Activated CD8-positive, alpha-beta memory T cell treated with anti-CD3 and anti-CD28 coated beads, Interleukin-2, amount 50 U/mL, for 24 hours (primary cell): ENCODE measurements around the gene ATF4.
A peak's percentile ranks its signal among the peaks of the same experiment; 100 is the strongest.

Experiments used
- DNase-seq: peaks from one replicate; pipeline ENCODE4 v3.0.0-alpha.2; 2020; ENCODE audit errors: extremely low read depth

The ATF4 gene, protein sequence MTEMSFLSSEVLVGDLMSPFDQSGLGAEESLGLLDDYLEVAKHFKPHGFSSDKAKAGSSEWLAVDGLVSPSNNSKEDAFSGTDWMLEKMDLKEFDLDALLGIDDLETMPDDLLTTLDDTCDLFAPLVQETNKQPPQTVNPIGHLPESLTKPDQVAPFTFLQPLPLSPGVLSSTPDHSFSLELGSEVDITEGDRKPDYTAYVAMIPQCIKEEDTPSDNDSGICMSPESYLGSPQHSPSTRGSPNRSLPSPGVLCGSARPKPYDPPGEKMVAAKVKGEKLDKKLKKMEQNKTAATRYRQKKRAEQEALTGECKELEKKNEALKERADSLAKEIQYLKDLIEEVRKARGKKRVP

DNA sequence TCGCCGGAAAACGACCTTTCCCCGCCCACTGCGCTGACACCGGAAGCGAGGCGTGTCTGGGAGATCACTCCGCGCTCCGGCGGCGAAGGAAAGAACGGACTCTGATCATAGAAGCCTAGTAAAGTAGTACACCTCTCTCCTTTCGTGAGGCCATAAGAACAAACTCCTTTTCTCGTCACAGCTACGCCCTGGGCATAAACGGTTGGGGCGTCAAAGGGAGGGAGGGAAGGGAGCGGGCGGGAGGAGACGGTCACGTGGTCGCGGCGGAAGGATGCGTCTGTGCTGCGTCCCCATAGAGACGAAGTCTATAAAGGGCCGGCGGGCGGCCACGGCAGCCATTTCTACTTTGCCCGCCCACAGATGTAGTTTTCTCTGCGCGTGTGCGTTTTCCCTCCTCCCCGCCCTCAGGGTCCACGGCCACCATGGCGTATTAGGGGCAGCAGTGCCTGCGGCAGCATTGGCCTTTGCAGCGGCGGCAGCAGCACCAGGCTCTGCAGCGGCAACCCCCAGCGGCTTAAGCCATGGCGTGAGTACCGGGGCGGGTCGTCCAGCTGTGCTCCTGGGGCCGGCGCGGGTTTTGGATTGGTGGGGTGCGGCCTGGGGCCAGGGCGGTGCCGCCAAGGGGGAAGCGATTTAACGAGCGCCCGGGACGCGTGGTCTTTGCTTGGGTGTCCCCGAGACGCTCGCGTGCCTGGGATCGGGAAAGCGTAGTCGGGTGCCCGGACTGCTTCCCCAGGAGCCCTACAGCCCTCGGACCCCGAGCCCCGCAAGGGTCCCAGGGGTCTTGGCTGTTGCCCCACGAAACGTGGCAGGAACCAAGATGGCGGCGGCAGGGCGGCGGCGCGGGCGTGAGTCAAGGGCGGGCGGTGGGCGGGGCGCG, at the start of gene ATF4:
ATF4 (plus strand) TSS at position 337 of the 880 bp plus-strand sequence. CDS start 884 bp downstream, outside the sequence.
- peak; percentile 73 for DNase-seq

GRCh38 chr22:39471381-39472141, 48.8 kb upstream of the ATF4 start:
- no peak for DNase-seq

DNA sequence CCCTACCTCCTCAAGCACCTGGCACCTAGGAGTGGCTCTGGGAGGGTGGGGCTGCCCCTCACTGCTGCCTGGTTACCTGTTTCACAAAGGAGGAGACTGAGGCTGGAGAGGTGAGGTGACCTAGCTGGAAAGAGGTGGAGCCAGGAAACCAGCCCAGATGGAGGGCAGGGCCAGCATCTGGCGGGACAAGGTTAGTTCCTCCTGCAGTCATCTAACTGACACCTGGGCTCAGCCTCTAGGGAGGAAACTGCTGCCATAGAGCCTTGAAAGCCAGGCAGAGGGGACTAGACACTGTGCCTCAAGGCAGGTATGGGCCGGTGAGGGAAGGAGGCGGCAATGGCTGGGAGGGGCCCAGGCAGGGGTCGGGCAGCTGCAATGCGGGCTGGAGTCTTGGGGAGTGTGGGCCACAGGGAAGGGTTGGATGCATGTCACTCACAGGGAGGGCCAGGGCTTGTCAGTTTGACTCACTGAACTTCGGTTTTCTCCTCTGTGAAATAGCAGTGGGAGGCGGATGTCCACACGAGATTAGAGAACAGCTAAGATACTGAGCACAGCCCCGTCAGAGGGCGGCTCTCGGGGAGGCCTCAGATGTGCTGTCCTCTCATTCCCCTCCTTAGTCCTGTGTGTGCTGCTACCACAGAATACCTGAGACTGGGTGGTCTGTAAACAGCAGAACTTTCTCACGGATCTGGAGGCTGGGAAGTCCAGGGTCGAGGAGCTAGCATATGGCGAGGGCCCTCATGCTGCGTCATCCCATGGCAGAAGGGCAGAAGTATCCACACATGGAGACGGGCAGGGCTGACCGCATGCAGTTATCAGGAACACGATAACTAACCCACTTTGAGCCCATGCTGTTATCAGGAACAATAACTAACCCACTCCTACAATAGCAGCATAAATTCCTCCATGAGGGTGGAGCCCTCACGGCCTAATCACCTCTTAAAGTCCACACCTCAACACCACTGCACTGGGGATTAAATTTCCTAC, 47.5 kb upstream of the ATF4 start:
- DNase-seq, result no peak

DNA sequence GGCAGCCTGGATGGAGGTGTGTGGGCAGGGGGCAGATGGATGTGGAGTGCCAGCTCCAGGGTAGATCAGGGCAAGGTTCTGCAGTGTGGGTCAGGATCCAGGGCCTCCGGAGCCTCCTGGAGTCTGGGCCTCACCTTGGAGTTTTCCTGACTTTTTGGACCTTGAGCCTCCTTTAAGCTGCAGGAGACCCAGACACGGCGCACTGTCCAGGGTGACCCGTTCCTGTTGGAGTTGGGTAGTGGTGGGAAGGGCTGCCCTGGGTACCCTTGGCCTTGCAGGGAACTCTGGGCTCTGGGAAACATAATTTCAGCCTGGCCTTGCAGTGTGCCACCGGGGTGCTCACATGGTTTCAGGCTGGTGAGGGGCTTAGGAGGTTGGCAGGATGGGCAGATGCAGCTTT, 46.5 kb upstream of the ATF4 start:
- DNase-seq, result no peak

- no peak for DNase-seq
Measured at GRCh38 chr22:39474351-39475111, 45.8 kb upstream of the ATF4 start.

GRCh38 chr22:39475337-39475736, 45.0 kb upstream of the ATF4 start:
- no peak for DNase-seq

GRCh38 chr22:39475902-39476301, 44.5 kb upstream of the ATF4 start:
- DNase-seq, result no peak

DNA sequence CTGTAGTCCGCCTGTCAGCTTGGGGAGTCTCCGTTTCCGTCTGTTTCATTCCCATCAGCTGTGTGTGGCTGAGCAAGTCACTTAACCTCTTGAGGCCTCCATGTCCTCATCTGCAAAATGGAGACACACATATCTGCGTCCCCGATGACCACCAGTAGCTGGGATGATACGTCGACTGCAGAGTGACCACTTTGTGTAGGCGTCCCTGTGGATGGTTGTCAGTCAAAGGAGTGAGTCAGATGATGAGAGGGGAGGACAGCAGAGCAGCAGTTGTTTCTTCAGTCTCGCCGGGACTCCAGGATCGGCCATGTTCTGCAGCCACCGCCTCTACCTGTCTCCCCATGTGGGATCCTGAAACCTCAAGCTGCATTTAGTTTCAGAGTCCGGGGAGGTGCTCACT, 43.7 kb upstream of the ATF4 start:
- no peak for DNase-seq

- DNase-seq, result no peak
Measured at GRCh38 chr22:39477542-39477941, 42.8 kb upstream of the ATF4 start.

DNA sequence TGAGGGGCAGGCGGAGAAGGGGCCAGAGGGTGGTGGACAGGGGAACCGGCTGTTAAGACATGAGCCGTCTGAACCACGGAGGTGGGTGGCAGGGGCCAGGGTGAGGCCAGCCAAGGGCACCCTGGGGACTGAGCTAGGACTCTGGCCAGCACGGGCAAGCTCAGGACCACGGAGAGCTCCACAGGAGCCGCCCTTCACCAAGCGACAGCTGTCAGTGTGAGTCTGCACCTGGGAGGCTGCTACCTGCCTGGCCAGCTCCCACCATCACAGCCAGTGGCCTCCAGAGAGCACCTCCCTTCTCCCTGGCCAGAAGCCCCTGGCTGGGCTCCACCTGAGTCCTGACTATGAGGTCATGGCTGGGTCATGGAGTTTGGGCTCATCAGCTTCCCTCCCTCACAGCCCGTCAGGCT, 41.9 kb upstream of the ATF4 start:
- no peak for DNase-seq

DNA sequence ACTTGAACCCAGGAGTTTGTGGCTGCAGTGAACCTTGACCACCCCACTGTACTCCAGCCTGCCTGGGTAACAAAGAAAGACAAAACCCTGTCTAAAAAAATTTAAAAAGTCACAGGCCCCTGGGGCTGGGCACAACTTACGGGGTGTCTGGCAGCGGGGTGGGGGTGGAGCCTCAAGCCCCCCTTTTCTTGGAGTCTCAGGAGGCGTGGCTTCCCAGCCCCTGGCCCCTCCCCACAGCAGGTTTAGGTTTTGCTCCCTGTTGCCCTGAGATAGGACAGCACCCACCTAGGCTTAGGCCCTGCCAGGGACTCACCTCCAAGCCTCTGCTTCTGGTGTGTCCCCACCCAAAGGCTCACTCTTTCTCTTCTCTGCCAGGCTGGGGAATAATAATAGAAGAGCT, 41.1 kb upstream of the ATF4 start:
- no peak for DNase-seq

DNA sequence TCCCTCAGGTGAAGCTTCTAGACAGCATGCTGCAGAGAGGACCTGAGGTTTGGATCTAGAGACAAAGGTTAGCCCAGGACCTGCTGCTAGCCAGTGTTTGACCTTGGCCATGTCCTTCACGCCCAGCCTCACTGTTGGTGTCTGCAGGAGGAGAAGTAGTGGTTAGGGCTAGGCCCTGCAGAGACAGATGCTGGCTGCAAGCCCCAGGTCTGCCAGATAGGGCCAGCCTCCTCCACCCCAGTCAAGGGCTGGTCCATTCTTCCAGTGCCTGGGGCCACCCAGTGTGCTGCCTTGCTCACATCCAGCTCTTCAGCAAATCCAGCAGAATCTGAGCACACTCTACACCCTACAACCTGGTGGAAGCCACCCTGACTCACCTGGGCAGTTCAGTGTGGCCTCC, 39.8 kb upstream of the ATF4 start:
- no peak for DNase-seq

DNA sequence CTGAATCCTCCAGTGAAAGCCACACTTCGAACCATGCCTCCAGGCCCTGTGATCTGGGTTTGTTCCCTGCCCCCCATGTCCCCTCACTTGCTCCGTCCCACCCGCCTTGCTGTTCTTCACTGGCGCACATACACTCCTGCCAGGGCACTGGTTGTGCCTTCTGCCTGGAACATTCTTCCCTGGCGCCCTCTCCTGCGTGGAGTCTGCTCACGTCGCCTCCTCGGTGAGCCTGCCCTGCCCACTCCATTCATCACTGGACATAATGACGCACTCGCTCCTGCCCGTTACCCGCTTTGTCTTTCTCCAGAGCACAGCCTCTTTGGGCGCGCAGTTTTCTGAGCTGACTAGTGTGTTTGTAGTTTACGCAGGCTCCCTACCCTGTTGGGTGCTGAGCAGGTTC, 39.3 kb upstream of the ATF4 start:
- DNase-seq, result no peak

DNA sequence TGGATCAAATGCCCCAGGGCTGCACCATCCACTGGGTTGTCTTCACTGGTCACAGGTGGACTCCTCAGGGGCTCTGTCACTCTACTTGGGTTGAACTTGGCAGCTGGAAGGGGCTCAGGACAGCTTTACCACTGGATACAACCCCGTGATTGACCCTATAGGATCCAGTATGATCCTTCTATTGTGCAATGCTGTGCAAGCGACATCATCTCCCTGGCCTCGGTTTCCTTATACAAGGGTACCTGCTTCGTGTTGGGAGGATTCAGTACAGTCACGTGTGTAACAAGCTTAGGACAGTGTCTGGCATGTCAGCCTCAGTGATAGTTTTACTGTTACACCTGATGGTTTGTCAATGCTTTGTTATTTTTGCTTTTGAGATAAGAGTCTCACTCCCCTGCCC, 38.8 kb upstream of the ATF4 start:
- no peak for DNase-seq

DNA sequence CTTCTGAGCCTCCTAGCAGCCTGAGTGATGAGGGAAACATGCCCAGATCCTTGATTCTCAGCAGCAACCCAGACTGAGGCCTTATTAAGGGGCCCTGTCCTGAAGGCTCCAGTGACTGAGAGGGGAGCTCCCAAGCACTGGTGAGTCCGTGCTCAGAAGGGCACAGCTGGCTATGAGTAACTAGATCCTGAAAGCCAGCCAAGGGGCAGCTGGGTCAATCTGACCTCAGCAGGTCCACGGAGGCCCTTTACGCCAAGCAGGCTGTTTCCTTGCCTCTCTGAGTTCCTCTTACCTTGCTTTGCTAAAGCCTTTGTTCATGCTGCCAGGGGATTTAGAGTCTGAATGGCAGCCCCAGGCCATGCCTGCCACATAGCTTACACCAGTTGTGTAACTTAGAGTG, 37.6 kb upstream of the ATF4 start:
- no peak for DNase-seq

- no peak for DNase-seq
Measured at GRCh38 chr22:39486951-39487825, 33.2 kb upstream of the ATF4 start.

DNA sequence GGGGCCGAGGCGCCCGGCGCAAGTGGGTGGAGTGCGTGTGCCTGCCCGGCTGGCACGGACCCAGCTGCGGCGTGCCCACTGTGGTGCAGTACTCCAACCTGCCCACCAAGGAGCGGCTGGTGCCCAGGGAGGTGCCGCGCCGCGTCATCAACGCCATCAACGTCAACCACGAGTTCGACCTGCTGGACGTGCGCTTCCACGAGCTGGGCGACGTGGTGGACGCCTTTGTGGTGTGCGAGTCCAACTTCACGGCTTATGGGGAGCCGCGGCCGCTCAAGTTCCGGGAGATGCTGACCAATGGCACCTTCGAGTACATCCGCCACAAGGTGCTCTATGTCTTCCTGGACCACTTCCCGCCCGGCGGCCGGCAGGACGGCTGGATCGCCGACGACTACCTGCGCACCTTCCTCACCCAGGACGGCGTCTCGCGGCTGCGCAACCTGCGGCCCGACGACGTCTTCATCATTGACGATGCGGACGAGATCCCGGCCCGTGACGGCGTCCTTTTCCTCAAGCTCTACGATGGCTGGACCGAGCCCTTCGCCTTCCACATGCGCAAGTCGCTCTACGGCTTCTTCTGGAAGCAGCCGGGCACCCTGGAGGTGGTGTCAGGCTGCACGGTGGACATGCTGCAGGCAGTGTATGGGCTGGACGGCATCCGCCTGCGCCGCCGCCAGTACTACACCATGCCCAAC, 32.4 kb upstream of the ATF4 start:
- no peak for DNase-seq

DNA sequence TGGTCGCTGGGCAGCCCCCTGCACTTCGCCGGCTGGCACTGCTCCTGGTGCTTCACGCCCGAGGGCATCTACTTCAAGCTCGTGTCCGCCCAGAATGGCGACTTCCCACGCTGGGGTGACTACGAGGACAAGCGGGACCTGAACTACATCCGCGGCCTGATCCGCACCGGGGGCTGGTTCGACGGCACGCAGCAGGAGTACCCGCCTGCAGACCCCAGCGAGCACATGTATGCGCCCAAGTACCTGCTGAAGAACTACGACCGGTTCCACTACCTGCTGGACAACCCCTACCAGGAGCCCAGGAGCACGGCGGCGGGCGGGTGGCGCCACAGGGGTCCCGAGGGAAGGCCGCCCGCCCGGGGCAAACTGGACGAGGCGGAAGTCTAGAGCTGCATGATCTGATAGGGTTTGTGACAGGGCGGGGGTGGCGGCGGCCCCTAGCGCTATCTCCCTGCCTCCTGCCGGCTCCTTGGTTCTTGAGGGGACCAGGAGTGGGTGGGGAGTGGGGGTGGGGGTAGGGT, 31.7 kb upstream of the ATF4 start:
- DNase-seq, result no peak
